Measurements from ENCODE around the gene GPATCH2L. TPM values are rescaled to one million over a fixed set of nuclear protein-coding genes. Genes with fewer than 3 reads are reported as not detected.

Gene GPATCH2L
- total and polyA plus RNA-seq, 2 donors (not counting 1 experiment from before 2014, with no cell fraction given), result 19.4 to 50.5 TPM

DNA sequence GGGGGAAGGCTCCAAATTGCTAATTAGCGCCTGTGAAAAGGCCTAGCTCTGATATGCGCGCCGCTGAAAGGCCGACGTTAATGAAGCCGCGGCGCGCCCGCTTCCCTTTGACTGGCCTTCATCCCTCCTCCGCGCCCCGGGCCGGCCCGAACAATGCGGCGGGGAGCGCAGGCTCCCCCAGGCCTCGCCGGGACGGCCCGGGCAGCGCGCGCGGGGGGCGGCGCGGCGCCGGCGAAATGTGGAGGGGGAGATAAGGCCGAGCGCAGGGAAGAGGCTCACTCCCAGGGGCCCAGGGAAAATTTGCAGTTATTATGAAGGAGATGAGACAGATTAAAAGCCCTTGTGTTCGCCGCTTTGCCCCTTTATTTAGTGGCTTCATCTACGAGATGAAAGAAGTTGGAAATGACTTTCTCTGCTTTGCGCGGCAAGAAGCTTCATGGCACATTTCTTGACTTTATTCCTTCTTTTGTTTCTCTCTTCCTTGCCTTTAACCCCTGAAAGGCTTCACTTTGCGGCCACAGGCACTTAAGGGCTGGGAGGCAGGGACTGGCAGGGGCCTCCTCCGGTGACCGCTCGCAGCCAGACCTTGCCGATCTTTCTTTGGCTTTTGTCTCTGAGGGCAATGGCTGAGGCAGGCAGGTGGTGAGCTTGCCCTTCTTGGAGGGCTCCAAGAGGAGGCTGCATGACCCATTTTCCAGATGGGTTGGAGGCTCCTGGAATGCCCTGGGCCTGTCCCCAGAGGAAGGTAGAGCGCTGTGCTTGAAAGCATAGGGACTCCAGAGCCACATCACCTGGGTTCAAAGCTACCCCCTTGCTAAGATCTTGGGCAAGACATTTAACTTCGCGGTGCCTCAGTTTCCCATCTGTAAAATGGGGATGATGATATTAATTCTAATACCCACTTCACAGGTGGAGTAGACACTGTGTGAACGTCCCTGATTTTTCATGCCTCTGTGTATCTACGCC, 12.7 kb upstream of the GPATCH2L start:
- no peak overlapping the region for H3K27ac ChIP-seq (ENCODE audit: insufficient read depth, low read length)
- no peaks in the 10 kb centered on the region for H3K4me1 ChIP-seq (ENCODE audit: control insufficient read depth, extremely low read depth, insufficient read depth, low read length)
- H3K36me3 ChIP-seq (ENCODE audit: control insufficient read depth, insufficient read depth, low read length), result no peaks in the 10 kb centered on the region
- peak in 1 of 2 donors; percentile 1 for DNase-seq (ENCODE audit: low read depth in 2 of 2)
- no peak overlapping the region for H3K4me2 ChIP-seq (ENCODE audit: extremely low read depth, insufficient read depth, low read length)
- H3K9me3 ChIP-seq (ENCODE audit: control insufficient read depth, insufficient read depth, low read depth, low read length), result no peaks in the 10 kb centered on the region
- H3K4me3 ChIP-seq (replicated peaks in 1 of 4; ENCODE audit: control extremely low read depth in 1 of 4, insufficient read depth in 1 of 4, low read depth in 3 of 4, low read length in 4 of 4), result peak overlapping the region in 1 of 4 experiments; percentile 14
- H3K79me2 ChIP-seq (ENCODE audit: control insufficient read depth, insufficient read depth, low read length), result no peaks in the 10 kb centered on the region
- no peak overlapping the region for H3K9ac ChIP-seq (ENCODE audit: insufficient read depth, low read length)
- no peak overlapping the region for H2AFZ ChIP-seq (ENCODE audit: low read length)
- no peaks in the 10 kb centered on the region for H4K20me1 ChIP-seq (ENCODE audit: control insufficient read depth, extremely low read depth, insufficient read depth, low read length)
- H3K27me3 ChIP-seq (ENCODE audit: control insufficient read depth, insufficient read depth, low read length), result peaks cover 28% of the 10 kb centered on the region
- peak; percentile 47 for TF ChIP-seq EZH2 (IDR thresholded peaks at IDR 0.05; ENCODE audit: low read length, missing control alignments)
- TF ChIP-seq, protein P1, sequence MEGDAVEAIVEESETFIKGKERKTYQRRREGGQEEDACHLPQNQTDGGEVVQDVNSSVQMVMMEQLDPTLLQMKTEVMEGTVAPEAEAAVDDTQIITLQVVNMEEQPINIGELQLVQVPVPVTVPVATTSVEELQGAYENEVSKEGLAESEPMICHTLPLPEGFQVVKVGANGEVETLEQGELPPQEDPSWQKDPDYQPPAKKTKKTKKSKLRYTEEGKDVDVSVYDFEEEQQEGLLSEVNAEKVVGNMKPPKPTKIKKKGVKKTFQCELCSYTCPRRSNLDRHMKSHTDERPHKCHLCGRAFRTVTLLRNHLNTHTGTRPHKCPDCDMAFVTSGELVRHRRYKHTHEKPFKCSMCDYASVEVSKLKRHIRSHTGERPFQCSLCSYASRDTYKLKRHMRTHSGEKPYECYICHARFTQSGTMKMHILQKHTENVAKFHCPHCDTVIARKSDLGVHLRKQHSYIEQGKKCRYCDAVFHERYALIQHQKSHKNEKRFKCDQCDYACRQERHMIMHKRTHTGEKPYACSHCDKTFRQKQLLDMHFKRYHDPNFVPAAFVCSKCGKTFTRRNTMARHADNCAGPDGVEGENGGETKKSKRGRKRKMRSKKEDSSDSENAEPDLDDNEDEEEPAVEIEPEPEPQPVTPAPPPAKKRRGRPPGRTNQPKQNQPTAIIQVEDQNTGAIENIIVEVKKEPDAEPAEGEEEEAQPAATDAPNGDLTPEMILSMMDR (conservative IDR thresholded peaks at IDR 0.05 in 1 of 2, IDR thresholded peaks at IDR 0.05 in 1 of 2; ENCODE audit: low read depth in 1 of 2, low read length in 2 of 2), result no peak

DNA sequence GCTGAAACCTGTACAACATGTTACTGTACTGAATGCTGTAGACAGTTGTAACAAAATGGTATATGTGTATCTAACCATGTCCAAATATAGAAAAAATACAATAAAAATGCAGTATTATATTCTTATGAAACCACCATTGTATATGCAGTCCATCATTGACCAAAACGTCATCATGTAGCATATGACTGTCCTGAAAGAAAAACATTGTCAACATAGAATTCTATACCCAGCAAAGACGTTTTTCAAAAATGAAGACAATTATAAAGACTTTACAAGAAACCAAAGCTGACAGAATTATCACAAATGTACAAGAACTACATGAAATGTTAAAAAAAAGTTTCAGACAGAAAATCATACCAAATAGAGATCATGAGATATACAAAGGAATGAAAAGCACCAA, 8.1 kb upstream of the GPATCH2L start:
- TF ChIP-seq, protein P1 (conservative IDR thresholded peaks at IDR 0.05 in 1 of 2, IDR thresholded peaks at IDR 0.05 in 1 of 2; ENCODE audit: low read depth in 1 of 2, low read length in 2 of 2), result no peak
- TF ChIP-seq EZH2 (IDR thresholded peaks at IDR 0.05; ENCODE audit: low read length, missing control alignments), result no peak
- H3K27ac ChIP-seq (ENCODE audit: insufficient read depth, low read length), result no peak overlapping the region
- peaks cover 17% of the 10 kb centered on the region for H3K27me3 ChIP-seq (ENCODE audit: control insufficient read depth, insufficient read depth, low read length)
- H3K36me3 ChIP-seq (ENCODE audit: control insufficient read depth, insufficient read depth, low read length), result no peaks in the 10 kb centered on the region
- no peaks in the 10 kb centered on the region for H3K79me2 ChIP-seq (ENCODE audit: control insufficient read depth, insufficient read depth, low read length)
- H3K4me1 ChIP-seq (ENCODE audit: control insufficient read depth, extremely low read depth, insufficient read depth, low read length), result no peaks in the 10 kb centered on the region
- no peak overlapping the region for H2AFZ ChIP-seq (ENCODE audit: low read length)
- DNase-seq (ENCODE audit: low read depth in 2 of 2), result no peak
- no peaks in the 10 kb centered on the region for H4K20me1 ChIP-seq (ENCODE audit: control insufficient read depth, extremely low read depth, insufficient read depth, low read length)
- H3K4me3 ChIP-seq (replicated peaks in 1 of 4; ENCODE audit: control extremely low read depth in 1 of 4, insufficient read depth in 1 of 4, low read depth in 3 of 4, low read length in 4 of 4), result no peak overlapping the region
- H3K4me2 ChIP-seq (ENCODE audit: extremely low read depth, insufficient read depth, low read length), result no peak overlapping the region
- no peaks in the 10 kb centered on the region for H3K9me3 ChIP-seq (ENCODE audit: control insufficient read depth, insufficient read depth, low read depth, low read length)
- H3K9ac ChIP-seq (ENCODE audit: insufficient read depth, low read length), result no peak overlapping the region

GRCh38 chr14:76146976-76147375, 4.7 kb upstream of the GPATCH2L start:
- Histone ChIP-seq H3K4me2 (ENCODE audit: extremely low read depth, insufficient read depth, low read length) (no peak overlapping the region), H3K27ac (ENCODE audit: insufficient read depth, low read length) (no peak overlapping the region), H3K9me3 (ENCODE audit: control insufficient read depth, insufficient read depth, low read depth, low read length) (no peaks in the 10 kb centered on the region), H3K36me3 (ENCODE audit: control insufficient read depth, insufficient read depth, low read length) (no peaks in the 10 kb centered on the region), H3K4me3 (replicated peaks in 1 of 4; ENCODE audit: control extremely low read depth in 1 of 4, insufficient read depth in 1 of 4, low read depth in 3 of 4, low read length in 4 of 4) (no peak overlapping the region), H3K4me1 (ENCODE audit: control insufficient read depth, extremely low read depth, insufficient read depth, low read length) (no peaks in the 10 kb centered on the region), H4K20me1 (ENCODE audit: control insufficient read depth, extremely low read depth, insufficient read depth, low read length) (no peaks in the 10 kb centered on the region), H3K27me3 (ENCODE audit: control insufficient read depth, insufficient read depth, low read length) (no peaks in the 10 kb centered on the region), H3K9ac (ENCODE audit: insufficient read depth, low read length) (no peak overlapping the region), H3K79me2 (ENCODE audit: control insufficient read depth, insufficient read depth, low read length) (peaks cover 2% of the 10 kb centered on the region), H2AFZ (ENCODE audit: low read length) (no peak overlapping the region)
- no peak for DNase-seq (ENCODE audit: low read depth in 2 of 2)
- TF ChIP-seq, protein P1 (conservative IDR thresholded peaks at IDR 0.05 in 1 of 2, IDR thresholded peaks at IDR 0.05 in 1 of 2; ENCODE audit: low read depth in 1 of 2, low read length in 2 of 2), result no peak
- no peak for TF ChIP-seq EZH2 (IDR thresholded peaks at IDR 0.05; ENCODE audit: low read length, missing control alignments)
